Ovary (tissue), 9 donors: ENCODE data around the gene GPATCH2. TPM values are rescaled to one million over a fixed set of nuclear protein-coding genes. Genes with fewer than 3 reads are reported as not detected.

Experiments
- DNase-seq, 5 donors: peaks; one replicate each; pipeline ENCODE4 v3.0.0-alpha.2; 2019 to 2020
- H3K27ac ChIP-seq, 2 donors: fragments of 200-600 bp; one replicate each; pipeline versions ENCODE4 v1.5.1 to v1.8.0; 2019 to 2022
- H3K27me3 ChIP-seq: fragments of 200-600 bp; one replicate; pipeline ENCODE4 v1.8.0; 2022
- H3K36me3 ChIP-seq: fragments of 200-600 bp; sonication (generic); one replicate; pipeline ENCODE4 v1.5.1; 2019
- H3K4me1 ChIP-seq: one replicate; pipeline ENCODE4 v1.8.1; 2013; ENCODE audit warnings: mild to moderate bottlenecking, moderate library complexity; ENCODE audit not compliant: insufficient read depth
- H3K4me3 ChIP-seq: fragments of 200-600 bp; sonication (generic); one replicate; pipeline ENCODE4 v1.5.1; 2017
- H3K9me3 ChIP-seq, 2 donors: fragments of 200-600 bp in 1 of 2; sonication (generic) in 1 of 2; one replicate each; pipeline versions ENCODE4 v1.5.1 to v1.8.1; 2013 to 2019; ENCODE audit warnings: mild to moderate bottlenecking in 1 of 2, moderate library complexity in 1 of 2
- CTCF ChIP-seq, 3 donors: fragments of 450-650 bp in 2 of 3; fragments of 200-600 bp in 1 of 3; IDR thresholded peaks; one replicate each; pipeline versions ENCODE4 v1.5.1 to v1.8.0; 2016 to 2022; ENCODE audit warnings: antibody characterized with exemption in 3 of 3, mild to moderate bottlenecking in 1 of 3
- EP300 ChIP-seq: sonication (generic); formaldehyde crosslinking; IDR thresholded peaks from one replicate; pipeline ENCODE4 v1.6.1; 2017; ENCODE audit warnings: antibody characterized with exemption
- POLR2A ChIP-seq: fragments of 450-650 bp; IDR thresholded peaks from one replicate; pipeline ENCODE4 v1.6.1; 2017; ENCODE audit warnings: antibody characterized with exemption, mild to moderate bottlenecking, moderate library complexity
- WGBS, 3 donors: extraction: QIAGEN DNeasy Blood & Tissue Kit in 1 of 3; methylation state at CpG; one replicate each; pipeline versions ENCODE4 v1.1.5 to v1.1.7; 2013 to 2017; 5-methylcytosine and 5-hydroxymethylcytosine counted together
- intact Hi-C, 4 donors: fragments of 100-400 bp; cut with DNase I; formaldehyde crosslinking; loops; one replicate each; pipeline versions ENCODE4 v1.11.0 to v1.15.1; 2022 to 2023
- polyA plus RNA-seq, 2 donors: library from polyadenylated mRNA; stranded (reverse); fragments of 200-250 nt in 1 of 2; fragments of 350-450 nt in 1 of 2; fragmentation: Illumina TruSeq in 1 of 2; extraction: RNeasy Lipid Tissue Mini Kit (QIAGEN cat#74804) in 1 of 2; gene quantifications; one replicate each; pipeline ENCODE4 v1.2.3, GENCODE V29; 2013 to 2014
- total RNA-seq, 7 donors: library from RNA; depleted of rRNA in 2 of 7; stranded (reverse); fragments of >200 nt in 2 of 7; fragmentation: NEBNext Ultra II Directional in 3 of 7; extraction: Animal tissue kit (Norgen Biotek cat#: 25700) in 3 of 7; gene quantifications; one replicate each; pipeline versions ENCODE4 v1.1.0 to v1.2.4, GENCODE V29; 2016 to 2023
- donor health status: DM: no; HTN: no; CAD: no; lungs with moderate emphysema.
- donor health status: DM: no; HTN: no; CAD: no.
- donor health status: Bipolar disorder and iron deficiency.
- donor health status: DM: yes; HTN: yes; CAD: no.
- donor health status: DM: no; HTN: no; CAD: no.
- donor health status: DM: yes; HTN: yes; CAD: no.

GPATCH2 gene
- total and polyA plus RNA-seq, 9 donors, result 3.7 to 16.5 (median 10.4) TPM

GRCh38 chr1:217493290-217493689 lies 137.6 kb downstream of the GPATCH2 start:
- Histone ChIP-seq H3K9me3 (no peaks in the 10 kb centered on the region), H3K4me1 (no peaks in the 10 kb centered on the region), H3K27me3 (no peaks in the 10 kb centered on the region), H3K36me3 (no peaks in the 10 kb centered on the region), H3K27ac (no peak overlapping the region), H3K4me3 (no peak overlapping the region)
- WGBS, 3 donors, result 90 to 96% (median 93%) methylated on average over 1 of the region's 1 CpG
- DNase-seq, result no peak
- intact Hi-C loops, result no loop called here
- TF ChIP-seq CTCF (IDR thresholded peaks at IDR 0.05) (no peak), POLR2A (no peak), EP300 (no peak)

DNA sequence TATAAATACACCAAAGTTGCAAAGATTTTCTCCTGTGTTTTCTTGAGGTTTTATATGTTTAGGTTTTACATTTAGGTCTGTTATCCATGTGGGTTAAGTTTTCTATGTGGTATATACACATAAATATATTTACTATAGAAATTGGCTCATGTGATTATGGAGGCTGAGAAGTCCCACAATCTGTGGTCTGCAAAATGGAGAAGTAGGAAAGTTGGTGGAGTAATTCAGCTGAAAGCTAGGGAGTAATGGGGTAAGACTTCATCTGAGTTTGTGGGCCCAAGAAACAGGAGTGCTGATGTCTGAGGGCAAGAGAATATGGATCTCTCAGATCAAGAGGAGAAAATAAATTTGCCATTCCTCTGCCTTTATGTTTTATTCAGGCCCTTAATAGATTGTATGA lies 146.0 kb downstream of the GPATCH2 start:
- DNase-seq, result no peak
- Histone ChIP-seq H3K27ac (no peak overlapping the region), H3K27me3 (no peaks in the 10 kb centered on the region), H3K4me3 (no peak overlapping the region), H3K4me1 (no peaks in the 10 kb centered on the region), H3K9me3 (no peaks in the 10 kb centered on the region), H3K36me3 (no peaks in the 10 kb centered on the region)
- TF ChIP-seq CTCF (IDR thresholded peaks at IDR 0.05), result no peak
- no peak for TF ChIP-seq EP300
- TF ChIP-seq POLR2A, result no peak
- intact Hi-C loops, result no loop called here

DNA sequence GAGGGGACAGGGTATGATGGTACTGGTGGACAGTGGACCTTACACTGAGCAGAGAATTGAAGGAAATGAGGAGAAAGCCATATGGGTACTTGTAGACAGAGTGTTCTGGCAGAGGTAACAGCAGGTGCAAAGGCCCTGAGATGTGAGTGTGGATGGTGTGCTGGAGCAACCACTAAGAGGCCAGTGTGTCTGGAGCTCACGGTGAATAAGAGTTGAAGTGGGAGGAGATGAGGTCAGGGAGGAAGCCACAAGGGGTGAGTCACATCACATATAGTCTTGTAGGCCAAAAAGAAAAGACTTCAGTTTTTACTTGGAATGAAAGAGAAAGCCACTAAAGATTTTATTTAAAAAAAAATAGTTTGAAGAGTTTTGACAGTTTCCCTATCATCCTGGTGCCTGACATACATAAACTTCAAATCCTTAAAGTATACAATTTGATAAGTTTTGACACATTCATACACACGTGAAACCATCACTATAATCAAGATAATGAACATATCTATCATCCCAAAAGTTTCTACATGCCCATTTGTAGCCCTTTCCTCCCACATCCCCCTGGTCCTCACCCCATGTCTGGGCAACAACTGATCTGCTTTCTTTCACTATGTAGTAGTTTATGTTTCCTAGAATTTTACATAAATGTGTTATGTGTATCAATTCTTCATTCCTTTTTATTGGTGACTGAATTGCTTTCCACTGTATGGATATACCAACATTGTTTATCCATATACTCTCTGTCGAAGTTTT lies 148.4 kb downstream of the GPATCH2 start:
- Histone ChIP-seq H3K4me3 (no peak overlapping the region), H3K36me3 (no peaks in the 10 kb centered on the region), H3K9me3 (no peaks in the 10 kb centered on the region), H3K27me3 (no peaks in the 10 kb centered on the region), H3K4me1 (no peaks in the 10 kb centered on the region), H3K27ac (no peak overlapping the region)
- no peak for DNase-seq
- WGBS, 3 donors, result 73 to 77% (median 74%) methylated on average over 3 of the region's 3 CpGs
- intact Hi-C loops, result no loop called here
- TF ChIP-seq EP300, result no peak
- TF ChIP-seq POLR2A, result no peak
- TF ChIP-seq CTCF (IDR thresholded peaks at IDR 0.05), result no peak

DNA sequence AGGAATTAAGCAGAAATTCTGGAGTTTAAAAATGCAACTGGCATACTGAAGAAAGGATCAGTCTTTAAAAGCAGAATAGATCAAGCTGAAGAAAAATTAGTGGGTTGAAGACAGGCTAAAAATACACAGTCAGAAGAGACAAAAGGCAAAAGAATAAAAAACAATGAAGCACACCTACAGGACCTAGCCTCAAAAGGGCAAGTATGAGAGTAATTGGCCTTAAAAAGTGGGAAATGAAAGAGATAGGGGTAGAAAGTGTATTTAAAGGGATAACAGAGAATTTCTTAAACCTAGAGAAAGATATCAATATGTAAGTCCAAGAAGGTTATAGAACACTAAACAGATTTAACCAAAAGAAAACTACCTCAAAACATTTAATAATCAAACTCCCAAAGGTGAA lies 152.4 kb downstream of the GPATCH2 start:
- H3K4me3 ChIP-seq, result no peak overlapping the region
- no peaks in the 10 kb centered on the region for H3K4me1 ChIP-seq
- TF ChIP-seq POLR2A (no peak), EP300 (no peak), CTCF (IDR thresholded peaks at IDR 0.05) (no peak)
- H3K9me3 ChIP-seq, result no peaks in the 10 kb centered on the region
- H3K36me3 ChIP-seq, result no peaks in the 10 kb centered on the region
- intact Hi-C loops, result no loop called here
- no peaks in the 10 kb centered on the region for H3K27me3 ChIP-seq
- H3K27ac ChIP-seq, result no peak overlapping the region
- no peak for DNase-seq
